ENCODE measurements around the gene SLC25A12.

SLC25A12 gene

DNA sequence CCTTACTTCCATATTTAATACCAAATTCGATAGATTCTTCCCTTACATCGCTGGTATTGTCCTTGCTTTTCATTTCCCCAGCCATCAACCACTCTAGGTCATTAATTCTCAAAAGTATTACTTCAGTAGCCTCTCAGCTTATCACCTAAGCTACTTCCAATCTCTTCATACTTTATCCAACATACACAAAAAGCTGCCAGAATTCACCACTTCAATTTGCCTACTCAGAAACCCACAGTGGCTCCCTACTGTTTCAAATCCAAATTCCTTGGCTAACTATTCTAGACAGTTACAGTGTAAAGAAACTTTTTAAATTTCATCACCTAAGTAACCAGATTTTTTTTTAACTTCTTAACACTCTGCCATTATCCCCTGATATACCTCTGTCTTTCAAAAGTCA, 4.7 kb downstream of the SLC25A12 start:
- Histone ChIP-seq H3K9me3 (ENCODE audit: insufficient read depth, low read length, severe bottlenecking) (no peaks in the 10 kb centered on the region), H4K20me1 (ENCODE audit: insufficient read depth, low read length) (no peaks in the 10 kb centered on the region), H3K9ac (ENCODE audit: low read depth, low read length) (no peak overlapping the region), H3K27ac (ENCODE audit: low read length) (no peak overlapping the region), H3K79me2 (ENCODE audit: insufficient read depth, low read length) (peaks cover 49% of the 10 kb centered on the region), H3K4me3 (ENCODE audit: low read depth in 1 of 2, low read length in 2 of 2) (no peak overlapping the region), H3K4me1 (ENCODE audit: insufficient read depth, low read length) (peaks cover 14% of the 10 kb centered on the region), H3K4me2 (ENCODE audit: insufficient read depth, low read length) (no peak overlapping the region), H3K36me3 (ENCODE audit: insufficient read depth, low read length) (peaks cover 17% of the 10 kb centered on the region; the same call in 1 of the 2 replicates), H3K27me3 (ENCODE audit: insufficient read depth, low read length, poor library complexity) (no peaks in the 10 kb centered on the region), H2AFZ (ENCODE audit: low read depth, low read length) (no peak overlapping the region)
- ATAC-seq (ENCODE audit: insufficient read depth, low read depth) (no peak), DNase-seq (no peak)
- TF ChIP-seq CTCF (IDR thresholded peaks at IDR 0.05; ENCODE audit: borderline replicate concordance, extremely low read depth, low read length, poor library complexity, severe bottlenecking) (no peak), EZH2 (IDR thresholded peaks at IDR 0.05; ENCODE audit: borderline replicate concordance, low read depth, low read length, severe bottlenecking) (no peak)

GRCh38 chr2:171883275-171883893, 10.7 kb downstream of the SLC25A12 start:
- H3K9me3 ChIP-seq (ENCODE audit: insufficient read depth, low read length, severe bottlenecking): no peaks in the 10 kb centered on the region
- no peak for ATAC-seq (ENCODE audit: insufficient read depth, low read depth)
- peaks cover 27% of the 10 kb centered on the region for H3K79me2 ChIP-seq (ENCODE audit: insufficient read depth, low read length)
- no peak overlapping the region for H3K27ac ChIP-seq (ENCODE audit: low read length)
- no peak overlapping the region for H3K4me3 ChIP-seq (ENCODE audit: low read depth in 1 of 2, low read length in 2 of 2)
- no peaks in the 10 kb centered on the region for H3K36me3 ChIP-seq (ENCODE audit: insufficient read depth, low read length)
- TF ChIP-seq EZH2 (IDR thresholded peaks at IDR 0.05; ENCODE audit: borderline replicate concordance, low read depth, low read length, severe bottlenecking) (no peak), CTCF (IDR thresholded peaks at IDR 0.05; ENCODE audit: borderline replicate concordance, extremely low read depth, low read length, poor library complexity, severe bottlenecking) (no peak)
- H2AFZ ChIP-seq (ENCODE audit: low read depth, low read length): no peak overlapping the region
- DNase-seq: no peak
- H3K4me2 ChIP-seq (ENCODE audit: insufficient read depth, low read length): no peak overlapping the region
- no peaks in the 10 kb centered on the region for H3K4me1 ChIP-seq (ENCODE audit: insufficient read depth, low read length)
- H3K27me3 ChIP-seq (ENCODE audit: insufficient read depth, low read length, poor library complexity): no peaks in the 10 kb centered on the region
- H4K20me1 ChIP-seq (ENCODE audit: insufficient read depth, low read length): no peaks in the 10 kb centered on the region; the same call in 1 of the 2 replicates
- no peak overlapping the region for H3K9ac ChIP-seq (ENCODE audit: low read depth, low read length)

DNA sequence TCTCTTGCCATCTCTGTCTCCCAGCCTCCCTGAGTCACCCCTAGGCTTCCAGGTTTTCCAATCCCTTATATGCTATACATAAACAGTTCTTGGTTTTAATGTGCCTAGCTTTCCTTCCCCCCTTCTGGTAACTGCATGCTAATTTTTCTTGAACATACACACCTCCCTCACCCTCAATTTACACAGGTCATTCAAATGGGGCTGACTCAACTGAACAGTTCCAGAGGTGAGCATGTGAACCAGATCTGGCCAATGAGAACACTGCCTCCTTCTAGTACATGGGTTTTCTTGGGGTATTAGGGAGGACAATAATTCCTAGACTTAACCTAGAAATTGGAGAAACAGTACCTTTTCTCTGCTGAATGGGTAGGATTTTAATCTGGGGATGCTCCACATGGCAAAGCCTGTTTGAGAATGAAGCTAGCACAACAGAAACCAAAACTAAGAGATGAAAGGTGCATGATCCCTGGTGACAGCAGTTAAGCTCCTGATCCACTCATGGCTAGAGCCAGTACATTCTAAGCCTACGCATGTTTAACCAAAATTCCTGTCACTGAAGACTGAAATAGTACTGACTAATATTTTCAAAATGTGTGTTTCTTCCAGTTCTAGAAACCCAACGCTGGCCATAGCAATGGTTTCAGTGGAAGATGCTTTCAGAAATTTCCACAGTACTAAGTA, 11.8 kb downstream of the SLC25A12 start:
- Histone ChIP-seq H3K27ac (ENCODE audit: low read length) (no peak overlapping the region), H3K4me2 (ENCODE audit: insufficient read depth, low read length) (no peak overlapping the region), H3K36me3 (ENCODE audit: insufficient read depth, low read length) (no peaks in the 10 kb centered on the region), H3K27me3 (ENCODE audit: insufficient read depth, low read length, poor library complexity) (no peaks in the 10 kb centered on the region), H3K4me1 (ENCODE audit: insufficient read depth, low read length) (no peaks in the 10 kb centered on the region), H3K9ac (ENCODE audit: low read depth, low read length) (no peak overlapping the region), H3K4me3 (ENCODE audit: low read depth in 1 of 2, low read length in 2 of 2) (no peak overlapping the region), H2AFZ (ENCODE audit: low read depth, low read length) (no peak overlapping the region), H3K79me2 (ENCODE audit: insufficient read depth, low read length) (peaks cover 34% of the 10 kb centered on the region), H3K9me3 (ENCODE audit: insufficient read depth, low read length, severe bottlenecking) (no peaks in the 10 kb centered on the region), H4K20me1 (ENCODE audit: insufficient read depth, low read length) (no peaks in the 10 kb centered on the region; the same call in 1 of the 2 replicates)
- ATAC-seq (ENCODE audit: insufficient read depth, low read depth) (peak; percentile 54; the same call in 2 of the 3 replicates), DNase-seq (no peak)
- TF ChIP-seq EZH2 (IDR thresholded peaks at IDR 0.05; ENCODE audit: borderline replicate concordance, low read depth, low read length, severe bottlenecking): no peak
- TF ChIP-seq CTCF (IDR thresholded peaks at IDR 0.05; ENCODE audit: borderline replicate concordance, extremely low read depth, low read length, poor library complexity, severe bottlenecking): no peak

All from DND-41 (cell line).